ENCODE data around the gene TMEM186.

Gene TMEM186

DNA sequence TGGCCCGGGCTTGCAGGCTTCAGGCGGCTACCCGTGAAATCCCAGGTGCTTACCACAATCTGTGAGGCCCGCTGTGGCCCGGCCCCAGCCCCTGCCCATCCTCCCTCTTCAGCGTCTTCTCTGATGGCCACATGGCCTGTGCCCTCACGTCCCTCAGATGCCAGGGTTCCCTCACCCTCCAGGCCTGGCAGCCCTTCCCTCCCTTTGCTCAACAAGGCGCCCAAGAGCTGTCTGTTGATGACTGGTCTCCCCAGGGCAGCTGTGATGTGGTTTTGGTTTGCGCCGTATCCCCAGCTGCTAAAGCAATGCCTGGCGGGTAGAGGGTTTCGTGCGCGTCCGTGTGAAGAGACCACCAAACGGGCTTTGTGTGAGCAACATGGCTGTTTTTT, 35.3 kb upstream of the TMEM186 start:
- H3K4me3 ChIP-seq (ENCODE audit: low read length, poor library complexity, severe bottlenecking) = no peak overlapping the region
- H3F3A ChIP-seq (ENCODE audit: low read depth) = no peaks in the 10 kb centered on the region
- no peaks in the 10 kb centered on the region for H4K20me1 ChIP-seq (ENCODE audit: insufficient read depth, low read length, poor library complexity, severe bottlenecking)
- H3K36me3 ChIP-seq (ENCODE audit: insufficient read depth, low read length) = no peaks in the 10 kb centered on the region; the same call in 1 of the 2 replicates
- no peak overlapping the region for H3K9ac ChIP-seq (ENCODE audit: low read depth, low read length, poor library complexity, severe bottlenecking)
- H3K27me3 ChIP-seq (ENCODE audit: insufficient read depth, low read length, poor library complexity, severe bottlenecking) = no peaks in the 10 kb centered on the region
- no peak overlapping the region for H3K4me2 ChIP-seq (ENCODE audit: low read depth, low read length, poor library complexity, severe bottlenecking)
- H3K79me2 ChIP-seq (ENCODE audit: insufficient read depth, low read length) = no peaks in the 10 kb centered on the region
- no peak for TF ChIP-seq EZH2phosphoT487 (IDR thresholded peaks at IDR 0.05; ENCODE audit: borderline replicate concordance)
- TF ChIP-seq, protein P1, sequence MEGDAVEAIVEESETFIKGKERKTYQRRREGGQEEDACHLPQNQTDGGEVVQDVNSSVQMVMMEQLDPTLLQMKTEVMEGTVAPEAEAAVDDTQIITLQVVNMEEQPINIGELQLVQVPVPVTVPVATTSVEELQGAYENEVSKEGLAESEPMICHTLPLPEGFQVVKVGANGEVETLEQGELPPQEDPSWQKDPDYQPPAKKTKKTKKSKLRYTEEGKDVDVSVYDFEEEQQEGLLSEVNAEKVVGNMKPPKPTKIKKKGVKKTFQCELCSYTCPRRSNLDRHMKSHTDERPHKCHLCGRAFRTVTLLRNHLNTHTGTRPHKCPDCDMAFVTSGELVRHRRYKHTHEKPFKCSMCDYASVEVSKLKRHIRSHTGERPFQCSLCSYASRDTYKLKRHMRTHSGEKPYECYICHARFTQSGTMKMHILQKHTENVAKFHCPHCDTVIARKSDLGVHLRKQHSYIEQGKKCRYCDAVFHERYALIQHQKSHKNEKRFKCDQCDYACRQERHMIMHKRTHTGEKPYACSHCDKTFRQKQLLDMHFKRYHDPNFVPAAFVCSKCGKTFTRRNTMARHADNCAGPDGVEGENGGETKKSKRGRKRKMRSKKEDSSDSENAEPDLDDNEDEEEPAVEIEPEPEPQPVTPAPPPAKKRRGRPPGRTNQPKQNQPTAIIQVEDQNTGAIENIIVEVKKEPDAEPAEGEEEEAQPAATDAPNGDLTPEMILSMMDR (conservative IDR thresholded peaks at IDR 0.05; ENCODE audit: low read length) = no peak
- no peaks in the 10 kb centered on the region for H3K9me2 ChIP-seq (replicated peaks; ENCODE audit: low read depth, low read length)
- H3K9me3 ChIP-seq (ENCODE audit: insufficient read depth, low read depth, low read length) = no peaks in the 10 kb centered on the region
- H2AFZ ChIP-seq (ENCODE audit: low read length) = no peak overlapping the region
- H3K4me1 ChIP-seq (ENCODE audit: insufficient read depth, low read length, poor library complexity, severe bottlenecking) = no peaks in the 10 kb centered on the region

DNA sequence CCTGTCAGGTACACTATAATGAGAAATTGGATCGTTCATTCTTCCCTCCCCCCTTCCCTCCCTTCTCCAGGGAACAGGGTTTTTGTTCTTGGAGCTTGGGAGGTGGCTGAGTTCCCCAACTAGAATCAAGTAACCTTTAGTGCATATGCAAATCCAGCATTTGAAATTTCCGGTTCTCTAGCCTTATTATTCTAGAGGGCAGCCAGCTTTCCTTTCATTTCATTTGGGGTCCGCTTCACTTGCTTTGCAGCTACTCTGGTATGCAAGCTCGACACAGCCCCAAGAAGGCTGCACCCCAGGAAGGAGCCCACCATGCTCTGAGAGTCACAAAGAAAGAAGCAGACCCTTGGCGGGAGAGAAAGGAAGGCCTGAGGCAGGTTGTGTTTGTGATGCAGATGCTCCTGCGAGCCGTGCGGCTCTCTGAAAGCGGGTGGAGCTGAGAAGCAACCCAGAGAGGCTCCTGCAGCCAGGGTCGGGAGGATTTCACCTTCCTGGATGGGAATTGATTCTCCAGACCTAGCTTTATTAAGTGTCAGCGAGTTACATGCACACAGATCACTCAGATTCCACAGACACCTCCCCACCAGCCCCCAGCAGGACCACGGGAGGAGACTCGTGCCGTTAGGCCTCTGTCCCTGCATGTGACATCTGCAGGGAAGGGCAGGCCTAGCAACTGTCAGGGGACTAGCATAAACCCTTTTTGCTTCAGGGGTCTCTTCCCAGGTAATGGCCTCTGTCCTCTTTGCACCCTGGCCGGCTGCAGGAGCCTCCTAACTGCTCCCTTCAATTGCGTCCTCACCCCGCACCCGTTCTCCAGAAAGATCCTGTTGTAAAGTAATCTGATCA, 34.7 kb upstream of the TMEM186 start:
- Histone ChIP-seq H3K4me2 (ENCODE audit: low read depth, low read length, poor library complexity, severe bottlenecking) (no peak overlapping the region), H3K9me2 (replicated peaks; ENCODE audit: low read depth, low read length) (no peaks in the 10 kb centered on the region), H3K79me2 (ENCODE audit: insufficient read depth, low read length) (no peaks in the 10 kb centered on the region), H3K4me1 (ENCODE audit: insufficient read depth, low read length, poor library complexity, severe bottlenecking) (no peaks in the 10 kb centered on the region), H3F3A (ENCODE audit: low read depth) (no peaks in the 10 kb centered on the region), H3K36me3 (ENCODE audit: insufficient read depth, low read length) (no peaks in the 10 kb centered on the region; the same call in 1 of the 2 replicates), H3K9me3 (ENCODE audit: insufficient read depth, low read depth, low read length) (no peaks in the 10 kb centered on the region), H2AFZ (ENCODE audit: low read length) (no peak overlapping the region), H3K27me3 (ENCODE audit: insufficient read depth, low read length, poor library complexity, severe bottlenecking) (no peaks in the 10 kb centered on the region), H4K20me1 (ENCODE audit: insufficient read depth, low read length, poor library complexity, severe bottlenecking) (no peaks in the 10 kb centered on the region), H3K4me3 (ENCODE audit: low read length, poor library complexity, severe bottlenecking) (no peak overlapping the region), H3K9ac (ENCODE audit: low read depth, low read length, poor library complexity, severe bottlenecking) (no peak overlapping the region)
- TF ChIP-seq, protein P1 (conservative IDR thresholded peaks at IDR 0.05; ENCODE audit: low read length) = no peak
- no peak for TF ChIP-seq EZH2phosphoT487 (IDR thresholded peaks at IDR 0.05; ENCODE audit: borderline replicate concordance)

DNA sequence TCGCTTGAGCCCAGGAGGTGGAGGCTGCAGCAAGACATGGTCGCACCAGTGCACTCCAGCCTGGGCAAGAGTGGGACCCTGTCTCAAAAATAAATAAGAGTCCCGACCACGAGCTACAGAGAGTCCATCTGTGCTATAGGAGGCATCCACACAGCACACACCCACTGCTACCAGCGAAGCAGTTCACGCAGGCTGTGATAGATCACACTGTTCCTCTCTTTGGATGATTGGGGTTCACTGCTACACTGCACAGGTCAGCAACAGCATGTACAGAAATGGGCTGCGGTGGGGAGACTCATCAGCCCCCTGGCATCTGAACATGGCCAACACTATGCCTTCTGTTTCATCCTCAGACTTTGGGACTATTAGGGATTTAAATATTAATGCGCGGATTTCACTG, 34.0 kb upstream of the TMEM186 start:
- TF ChIP-seq EZH2phosphoT487 (IDR thresholded peaks at IDR 0.05; ENCODE audit: borderline replicate concordance) = no peak
- TF ChIP-seq, protein P1 (conservative IDR thresholded peaks at IDR 0.05; ENCODE audit: low read length) = no peak
- Histone ChIP-seq H2AFZ (ENCODE audit: low read length) (no peak overlapping the region), H3K27me3 (ENCODE audit: insufficient read depth, low read length, poor library complexity, severe bottlenecking) (no peaks in the 10 kb centered on the region), H3F3A (ENCODE audit: low read depth) (no peaks in the 10 kb centered on the region), H3K4me1 (ENCODE audit: insufficient read depth, low read length, poor library complexity, severe bottlenecking) (no peaks in the 10 kb centered on the region), H4K20me1 (ENCODE audit: insufficient read depth, low read length, poor library complexity, severe bottlenecking) (no peaks in the 10 kb centered on the region), H3K9me2 (replicated peaks; ENCODE audit: low read depth, low read length) (no peaks in the 10 kb centered on the region), H3K9ac (ENCODE audit: low read depth, low read length, poor library complexity, severe bottlenecking) (no peak overlapping the region), H3K4me3 (ENCODE audit: low read length, poor library complexity, severe bottlenecking) (no peak overlapping the region), H3K4me2 (ENCODE audit: low read depth, low read length, poor library complexity, severe bottlenecking) (no peak overlapping the region), H3K36me3 (ENCODE audit: insufficient read depth, low read length) (no peaks in the 10 kb centered on the region; the same call in 1 of the 2 replicates), H3K79me2 (ENCODE audit: insufficient read depth, low read length) (no peaks in the 10 kb centered on the region), H3K9me3 (ENCODE audit: insufficient read depth, low read depth, low read length) (no peaks in the 10 kb centered on the region)

Measured in Loucy (cell line).